GM21723 (cell line): Measurements from ENCODE around the gene GUCY1A2.
"Not testable (repeated sequence)": the region's sequence is repeated elsewhere in the genome, so short reads cannot be mapped to it uniquely, and the experiment has no call there.

Experiments
- ATAC-seq: cut with Tn5 transposase; IDR thresholded peaks from one replicate; pipeline ENCODE4 v1.9.1; 2021; ENCODE audit warnings: mild to moderate bottlenecking, moderate library complexity; ENCODE audit not compliant: unreplicated experiment

The GUCY1A2 gene

GRCh38 chr11:107018219-107018901 lies at the start of gene GUCY1A2:
GUCY1A2 (minus strand) TSS chr11:107018476; CDS start chr11:107018055, 421 bp downstream.
- peak; percentile 44 for ATAC-seq

- no peak for ATAC-seq
Observed at GRCh38 chr11:107054391-107054790, 36.1 kb upstream of the GUCY1A2 start.

- ATAC-seq = not testable (repeated sequence)
Observed at GRCh38 chr11:107051332-107051731, 33.1 kb upstream of the GUCY1A2 start.

GRCh38 chr11:107050899-107051298 lies 32.6 kb upstream of the GUCY1A2 start:
- not testable (repeated sequence) for ATAC-seq

- no peak for ATAC-seq
Observed at GRCh38 chr11:107050121-107050520, 31.8 kb upstream of the GUCY1A2 start.

GRCh38 chr11:107044503-107044902 lies 26.2 kb upstream of the GUCY1A2 start:
- no peak for ATAC-seq

GRCh38 chr11:107043242-107044006 lies 25.1 kb upstream of the GUCY1A2 start:
- ATAC-seq = peak; percentile 85

- no peak for ATAC-seq
Observed at GRCh38 chr11:107042748-107043147, 24.5 kb upstream of the GUCY1A2 start.

- ATAC-seq = peak; percentile 50
Observed at GRCh38 chr11:107041088-107041444, 22.8 kb upstream of the GUCY1A2 start.

- no peak for ATAC-seq
Observed at GRCh38 chr11:107040433-107041087, 22.3 kb upstream of the GUCY1A2 start.

GRCh38 chr11:107025673-107026072 lies 7.4 kb upstream of the GUCY1A2 start:
- no peak for ATAC-seq

- ATAC-seq = no peak
Observed at GRCh38 chr11:107020594-107020993, 2.3 kb upstream of the GUCY1A2 start.

- ATAC-seq = peak; percentile 47
Observed at GRCh38 chr11:107018902-107019493, 722 bp upstream of the GUCY1A2 start.

GRCh38 chr11:107017433-107018218 lies 650 bp downstream of the GUCY1A2 start:
- ATAC-seq = peak; percentile 71

- no peak for ATAC-seq
Observed at GRCh38 chr11:107017104-107017432, 1.2 kb downstream of the GUCY1A2 start.

- no peak for ATAC-seq
Observed at GRCh38 chr11:107014871-107015270, 3.4 kb downstream of the GUCY1A2 start.

- ATAC-seq = no peak
Observed at GRCh38 chr11:107011977-107012376, 6.3 kb downstream of the GUCY1A2 start.

- ATAC-seq = no peak
Observed at GRCh38 chr11:107009190-107009589, 9.1 kb downstream of the GUCY1A2 start.

- no peak for ATAC-seq
Observed at GRCh38 chr11:107006076-107006833, 12.0 kb downstream of the GUCY1A2 start.

GRCh38 chr11:106999196-106999595 lies 19.1 kb downstream of the GUCY1A2 start:
- ATAC-seq = no peak
